OCI-LY3 (cell line): Measurements from ENCODE around the gene CALHM4.
"Not testable (repeated sequence)": the region's sequence is repeated elsewhere in the genome, so short reads cannot be mapped to it uniquely, and the experiment has no call there.

Experiments used
- H2AFZ ChIP-seq: fragments of 200-600, 300-600 bp; shearing (Covaris generic); 2 replicates; pipeline ENCODE4 v1.6.0; 2014; ENCODE audit warnings: antibody characterized with exemption, low read depth, low read length
- H3K27ac ChIP-seq: fragments of 200-600, 300-600 bp; sonication (generic); 2 replicates; pipeline ENCODE4 v1.5.1; 2014; ENCODE audit warnings: mild to moderate bottlenecking, low read length, moderate library complexity, mixed read lengths
- H3K27me3 ChIP-seq: fragments of 200-600, 300-600 bp; sonication (generic); 2 replicates; pipeline ENCODE4 v1.6.1; 2014; ENCODE audit warnings: low read depth, low read length, mixed read lengths
- H3K36me3 ChIP-seq: fragments of 200-600, 300-600 bp; sonication (generic); replicated peaks from 2 replicates; pipeline ENCODE3; 2014; ENCODE audit warnings: low read depth, low read length, mixed read lengths
- H3K4me1 ChIP-seq: fragments of 300-600, 200-600 bp; sonication (generic); 2 replicates; pipeline ENCODE4 v1.6.1; 2014; ENCODE audit warnings: low read length, mixed read lengths
- H3K4me2 ChIP-seq: fragments of 200-600, 300-600 bp; sonication (generic); 2 replicates; pipeline ENCODE4 v1.6.1; 2014; ENCODE audit warnings: low read length, mixed read lengths
- H3K4me3 ChIP-seq: fragments of 300-600, 200-600 bp; sonication (generic); 2 replicates; pipeline ENCODE4 v1.5.1; 2014; ENCODE audit warnings: antibody characterized with exemption, mild to moderate bottlenecking, low read length, moderate library complexity
- H3K79me2 ChIP-seq: fragments of 300-600, 200-600 bp; shearing (Covaris generic); 2 replicates; pipeline ENCODE4 v1.6.1; 2014; ENCODE audit warnings: mild to moderate bottlenecking, low read length, mixed read lengths
- H3K9ac ChIP-seq: fragments of 300-600, 200-600 bp; shearing (Covaris generic); 2 replicates; pipeline ENCODE4 v1.6.0; 2014; ENCODE audit warnings: mild to moderate bottlenecking, low read length, moderate library complexity
- H3K9me3 ChIP-seq: fragments of 200-600, 300-600 bp; shearing (Covaris generic); 2 replicates; pipeline ENCODE4 v1.6.1; 2014; ENCODE audit warnings: low read length, mixed read lengths; ENCODE audit not compliant: insufficient read depth
- H4K20me1 ChIP-seq: fragments of 200-600, 300-600 bp; sonication (generic); 2 replicates; pipeline ENCODE4 v1.6.1; 2016; ENCODE audit warnings: low read length, mixed read lengths; ENCODE audit not compliant: insufficient read depth
- EZH2phosphoT487 ChIP-seq: fragments of 200-600 bp; shearing (Covaris generic); IDR thresholded peaks from 2 replicates; pipeline ENCODE4 v1.6.1; 2018; ENCODE audit warnings: antibody characterized with exemption, mixed run types, low read depth
- TF ChIP-seq, protein P1 (sequence below): fragments of 200-600, 300-600 bp; sonication (generic); IDR thresholded peaks from 2 replicates; pipeline ENCODE4 v1.5.1; 2014; ENCODE audit warnings: antibody characterized with exemption, low read length, low read depth

Gene CALHM4

DNA sequence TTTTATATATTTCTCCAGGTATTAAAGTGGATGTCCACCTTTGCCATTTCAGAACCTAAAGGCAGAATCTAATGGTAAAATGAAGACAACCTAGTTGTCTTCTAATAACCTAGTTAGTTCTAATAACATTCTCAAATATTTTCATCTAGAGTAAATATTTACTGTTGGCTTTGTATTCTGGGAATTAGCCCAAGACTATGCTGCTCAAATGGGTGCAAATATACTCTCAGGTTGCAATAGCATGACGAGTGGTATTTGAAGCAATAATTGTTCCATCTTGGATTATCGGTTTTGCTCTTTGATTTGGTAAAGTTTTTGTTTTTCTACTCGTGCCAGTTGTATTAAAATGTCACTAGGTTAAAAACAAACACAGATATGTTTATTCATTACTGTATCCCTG lies 41.7 kb downstream of the CALHM4 start:
- no peaks in the 10 kb centered on the region for H3K9me3 ChIP-seq
- H3K4me2 ChIP-seq = no peak overlapping the region
- H4K20me1 ChIP-seq = no peaks in the 10 kb centered on the region
- no peak overlapping the region for H3K9ac ChIP-seq
- no peak overlapping the region for H3K27ac ChIP-seq
- H3K27me3 ChIP-seq = no peaks in the 10 kb centered on the region
- peaks cover 26% of the 10 kb centered on the region for H3K36me3 ChIP-seq
- TF ChIP-seq EZH2phosphoT487 = no peak
- H3K4me1 ChIP-seq = no peaks in the 10 kb centered on the region
- no peaks in the 10 kb centered on the region for H3K79me2 ChIP-seq
- H3K4me3 ChIP-seq = no peak overlapping the region
- H2AFZ ChIP-seq = no peak overlapping the region

DNA sequence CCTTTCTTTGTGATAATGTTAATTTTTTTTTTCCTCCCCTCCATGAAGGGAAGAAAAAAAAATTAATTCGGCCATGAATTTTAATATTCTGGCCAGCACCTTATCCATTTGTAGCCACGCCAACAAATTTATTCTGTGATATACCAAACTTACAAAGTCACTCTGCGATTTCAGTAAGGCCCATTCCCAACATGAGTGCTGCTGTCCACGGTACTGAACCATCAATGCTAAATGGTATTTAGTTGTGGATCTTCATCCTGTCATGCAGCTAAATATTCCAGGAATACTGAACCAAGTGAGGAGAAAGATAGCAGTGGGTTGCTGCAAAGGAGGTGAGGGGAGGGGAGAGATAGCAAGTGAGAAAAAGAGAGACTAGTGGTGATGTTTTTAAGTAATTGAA lies 43.3 kb downstream of the CALHM4 start:
- H3K9ac ChIP-seq = no peak overlapping the region
- no peak overlapping the region for H3K27ac ChIP-seq
- no peak overlapping the region for H3K4me2 ChIP-seq
- no peak overlapping the region for H3K4me3 ChIP-seq
- H3K79me2 ChIP-seq = no peaks in the 10 kb centered on the region
- H4K20me1 ChIP-seq = no peaks in the 10 kb centered on the region
- H2AFZ ChIP-seq = no peak overlapping the region
- H3K27me3 ChIP-seq = no peaks in the 10 kb centered on the region
- H3K36me3 ChIP-seq = peaks cover 18% of the 10 kb centered on the region
- H3K9me3 ChIP-seq = no peaks in the 10 kb centered on the region
- TF ChIP-seq, protein P1, sequence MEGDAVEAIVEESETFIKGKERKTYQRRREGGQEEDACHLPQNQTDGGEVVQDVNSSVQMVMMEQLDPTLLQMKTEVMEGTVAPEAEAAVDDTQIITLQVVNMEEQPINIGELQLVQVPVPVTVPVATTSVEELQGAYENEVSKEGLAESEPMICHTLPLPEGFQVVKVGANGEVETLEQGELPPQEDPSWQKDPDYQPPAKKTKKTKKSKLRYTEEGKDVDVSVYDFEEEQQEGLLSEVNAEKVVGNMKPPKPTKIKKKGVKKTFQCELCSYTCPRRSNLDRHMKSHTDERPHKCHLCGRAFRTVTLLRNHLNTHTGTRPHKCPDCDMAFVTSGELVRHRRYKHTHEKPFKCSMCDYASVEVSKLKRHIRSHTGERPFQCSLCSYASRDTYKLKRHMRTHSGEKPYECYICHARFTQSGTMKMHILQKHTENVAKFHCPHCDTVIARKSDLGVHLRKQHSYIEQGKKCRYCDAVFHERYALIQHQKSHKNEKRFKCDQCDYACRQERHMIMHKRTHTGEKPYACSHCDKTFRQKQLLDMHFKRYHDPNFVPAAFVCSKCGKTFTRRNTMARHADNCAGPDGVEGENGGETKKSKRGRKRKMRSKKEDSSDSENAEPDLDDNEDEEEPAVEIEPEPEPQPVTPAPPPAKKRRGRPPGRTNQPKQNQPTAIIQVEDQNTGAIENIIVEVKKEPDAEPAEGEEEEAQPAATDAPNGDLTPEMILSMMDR = no peak
- TF ChIP-seq EZH2phosphoT487 = no peak
- H3K4me1 ChIP-seq = no peaks in the 10 kb centered on the region

DNA sequence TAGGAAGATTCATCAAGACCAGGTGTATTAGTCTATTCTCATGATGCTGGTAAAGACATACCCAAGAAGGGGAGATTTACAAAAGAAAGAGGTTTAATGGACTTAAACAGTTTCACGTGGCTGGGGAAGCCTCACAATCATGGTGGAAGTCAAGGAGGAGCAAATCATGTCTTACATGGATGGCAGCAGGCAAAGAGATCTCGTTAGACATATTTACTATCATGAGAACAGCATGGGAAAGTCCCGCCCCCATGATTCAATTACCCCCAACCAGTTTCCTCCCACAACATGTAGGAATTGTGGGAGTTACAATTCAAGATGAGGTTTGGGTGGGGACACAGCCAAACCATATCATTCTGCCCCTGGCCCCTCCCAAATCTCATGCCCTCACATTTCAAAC lies 50.4 kb downstream of the CALHM4 start:
- not testable (repeated sequence) for H2AFZ ChIP-seq, H4K20me1 ChIP-seq, H3K9me3 ChIP-seq, H3K4me1 ChIP-seq, H3K4me2 ChIP-seq, H3K4me3 ChIP-seq, H3K9ac ChIP-seq, H3K36me3 ChIP-seq, H3K79me2 ChIP-seq, H3K27me3 ChIP-seq, H3K27ac ChIP-seq

DNA sequence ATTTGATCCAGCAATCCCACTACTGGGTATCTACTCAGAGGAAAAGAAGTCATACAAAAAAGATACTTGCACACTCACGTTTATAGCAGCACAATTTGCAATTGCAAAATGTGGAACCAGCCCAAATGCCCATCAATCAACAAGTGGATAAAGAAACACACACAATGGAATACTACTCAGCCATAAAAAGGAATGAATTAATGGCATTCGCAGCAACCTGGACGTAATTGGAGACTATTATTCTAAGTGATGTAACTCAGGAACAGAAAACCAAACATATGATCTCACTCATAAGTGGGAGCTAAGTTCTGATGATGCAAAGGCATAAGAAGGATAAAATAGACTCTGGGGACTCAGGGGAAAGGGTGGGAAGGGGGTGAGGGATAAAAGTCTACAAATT lies 51.3 kb downstream of the CALHM4 start:
- H3K27ac ChIP-seq, H2AFZ ChIP-seq, H3K4me3 ChIP-seq, H3K4me2 ChIP-seq, H4K20me1 ChIP-seq, H3K9ac ChIP-seq, H3K9me3 ChIP-seq, H3K36me3 ChIP-seq, H3K27me3 ChIP-seq, H3K79me2 ChIP-seq, H3K4me1 ChIP-seq: not testable (repeated sequence)

DNA sequence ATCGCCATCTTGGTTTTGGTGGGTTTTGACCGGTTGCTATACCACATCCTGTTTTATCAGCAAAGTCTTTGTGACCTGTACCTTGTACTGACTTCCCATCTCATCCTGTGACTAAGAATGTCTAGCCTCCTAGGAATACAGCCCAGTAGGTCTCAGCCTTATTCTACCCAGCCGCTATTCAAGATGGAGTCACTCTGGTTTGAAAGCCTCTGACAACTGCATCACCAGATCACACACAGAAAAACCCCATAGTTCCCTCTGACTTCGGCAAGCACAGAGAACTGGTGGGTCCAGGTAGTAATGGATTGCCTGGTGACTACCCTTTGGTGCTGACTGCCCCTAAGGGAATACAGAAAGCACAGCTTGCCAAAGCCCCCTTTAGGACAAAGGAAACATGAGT lies 52.4 kb downstream of the CALHM4 start:
- no peak overlapping the region for H2AFZ ChIP-seq

More for the DNA sequence above, 52.4 kb downstream of the CALHM4 start:
- H4K20me1 ChIP-seq = no peaks in the 10 kb centered on the region
- no peaks in the 10 kb centered on the region for H3K27me3 ChIP-seq
- no peak overlapping the region for H3K9ac ChIP-seq
- TF ChIP-seq EZH2phosphoT487 = no peak
- TF ChIP-seq, protein P1 = no peak
- H3K4me3 ChIP-seq = no peak overlapping the region
- H3K4me1 ChIP-seq = no peaks in the 10 kb centered on the region
- H3K79me2 ChIP-seq = no peaks in the 10 kb centered on the region
- H3K4me2 ChIP-seq = no peak overlapping the region
- no peak overlapping the region for H3K27ac ChIP-seq
- H3K9me3 ChIP-seq = no peaks in the 10 kb centered on the region
- H3K36me3 ChIP-seq = no peaks in the 10 kb centered on the region
